Heart left ventricle (tissue), 16 donors: ENCODE measurements around the gene INTU. TPM values are rescaled to one million over a fixed set of nuclear protein-coding genes. Genes with fewer than 3 reads are reported as not detected.

Experiments used
- ATAC-seq, 4 donors: fragments of 200-7000 bp; cut with Tn5 transposase; one replicate each; pipeline ENCODE4 v1.9.1; 2020 to 2022; ENCODE audit warnings: moderate library complexity in 4 of 4, mild to moderate bottlenecking in 3 of 4, moderate number of reproducible peaks in 1 of 4
- DNase-seq, 5 donors: peaks; one replicate each; pipeline ENCODE4 v3.0.0-alpha.2; 2020
- H3K27ac ChIP-seq, 12 donors: fragments of 200-600 bp; sonication (generic) in 4 of 12; one replicate each; pipeline versions ENCODE4 v1.5.0 to v1.8.0; 2016 to 2022; ENCODE audit warnings: mild to moderate bottlenecking in 2 of 12
- H3K27me3 ChIP-seq, 9 donors: fragments of 200-600 bp; sonication (generic) in 2 of 9; one replicate each; pipeline versions ENCODE4 v1.5.1 to v1.8.0; 2016 to 2022; ENCODE audit warnings: mild to moderate bottlenecking in 3 of 9
- H3K36me3 ChIP-seq, 9 donors: fragments of 200-600 bp; sonication (generic) in 2 of 9; one replicate each; pipeline versions ENCODE4 v1.5.0 to v1.8.0; 2018 to 2022; ENCODE audit warnings: mild to moderate bottlenecking in 2 of 9
- H3K4me1 ChIP-seq, 12 donors: fragments of 200-600 bp; sonication (generic) in 4 of 12; one replicate each; pipeline versions ENCODE4 v1.5.0 to v1.8.0; 2016 to 2022; ENCODE audit warnings: mild to moderate bottlenecking in 3 of 12
- H3K4me3 ChIP-seq, 12 donors: fragments of 200-600 bp; sonication (generic) in 4 of 12; one replicate each; pipeline versions ENCODE4 v1.5.0 to v1.8.0; 2017 to 2022; ENCODE audit warnings: mild to moderate bottlenecking in 9 of 12, moderate library complexity in 4 of 12
- H3K9me3 ChIP-seq, 12 donors: fragments of 200-600 bp; sonication (generic) in 4 of 12; one replicate each; pipeline versions ENCODE4 v1.5.0 to v1.8.0; 2016 to 2022; ENCODE audit warnings: mild to moderate bottlenecking in 1 of 12
- CTCF ChIP-seq, 12 donors: fragments of 200-600 bp; sonication (generic) in 4 of 12; IDR thresholded peaks; one replicate each; pipeline versions ENCODE4 v1.5.0 to v1.8.0; 2018 to 2022; ENCODE audit warnings: antibody characterized with exemption in 12 of 12, mild to moderate bottlenecking in 5 of 12
- POLR2A ChIP-seq, 2 donors: fragments of 450-650 bp; IDR thresholded peaks; one replicate each; pipeline ENCODE4 v1.6.1; 2017; ENCODE audit warnings: antibody characterized with exemption in 2 of 2, mild to moderate bottlenecking in 2 of 2, moderate library complexity in 2 of 2
- WGBS, 4 donors: extraction: QIAGEN DNeasy Blood & Tissue Kit in 2 of 4; methylation state at CpG; one replicate each; pipeline versions ENCODE4 v1.1.5 to v1.1.7; 2013 to 2018; 5-methylcytosine and 5-hydroxymethylcytosine counted together
- intact Hi-C, 10 donors: fragments of 100-400 bp; cut with DNase I; formaldehyde crosslinking; loops; one replicate each; pipeline versions ENCODE4 v1.11.1 to v1.14.2; 2022
- polyA plus RNA-seq, 2 donors: library from polyadenylated mRNA; stranded (reverse); fragments of 200-250 nt; gene quantifications; one replicate each; pipeline ENCODE4 v1.2.3, GENCODE V29; 2013
- total RNA-seq, 9 donors: library from RNA; depleted of rRNA in 2 of 9; stranded (reverse); fragments of >200 nt in 2 of 9; fragmentation: NEBNext Ultra II Directional in 3 of 9; extraction: Animal tissue kit (Norgen Biotek cat#: 25700) in 3 of 9; gene quantifications; one replicate each; pipeline versions ENCODE4 v1.1.0 to v1.2.4, GENCODE V29; 2016 to 2023
- donor health status: ischemic (EF 13 %, LVEDD 7.1; RV severe dilation, severe dysfunction).
- donor health status: healthy with polysubstance abuse.
- donor health status: DM: no; HTN: yes; CAD: no.
- donor health status: DM: no; HTN: no; CAD: no.
- donor health status: ischemic (EF 25% LVEDD 6.9; RV normal size, moderate dysfunction).
- donor health status: ischemic (EF 25% LVEDD 5.7; RV mildly dilated, moderate dysfunction).
- donor health status: healthy.
- donor health status: DM: yes; HTN: yes; CAD: no.
- donor health status: ischemic (EF 35%, LVEDD 5.7; RV mildly dilated, moderate dysfunction).
- donor health status: nonischemic (EF 11% LVEDD 7.7; RV severe dilation, severe dysfunction).
- donor health status: DM: yes; HTN: yes; CAD: no.
- donor health status: PGD.
- donor health status: ischemic (EF 29% LVEDD 5.4; RV normal size, mild dysfunction).
- donor health status: nonischemic (EF 23%, LVEDD 6.1; RV moderate dilation, normal function).

Gene INTU
- total and polyA plus RNA-seq, 11 donors, result 1.6 to 7.6 (median 3.7) TPM

DNA sequence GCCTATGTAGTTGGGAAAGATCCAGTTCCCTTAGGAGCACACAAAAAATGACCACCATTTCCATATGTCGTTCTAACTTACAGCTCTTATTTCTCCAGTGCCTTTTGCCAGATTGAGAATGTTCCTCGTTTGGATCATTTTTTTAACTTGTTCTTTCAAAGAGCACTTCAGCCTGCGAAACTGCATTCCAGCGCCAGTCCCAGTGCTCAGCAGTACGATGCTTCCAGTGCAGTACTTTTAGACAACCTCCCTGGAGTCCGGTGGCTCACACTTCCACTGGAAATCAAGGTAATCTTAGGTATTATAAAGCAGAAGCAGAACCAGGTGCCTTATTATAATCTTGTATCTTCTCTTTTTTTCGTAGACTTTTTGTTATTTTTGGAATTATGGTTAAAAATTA lies 54.8 kb downstream of the INTU start:
- TF ChIP-seq POLR2A (IDR thresholded peaks at IDR 0.05) (no peak), CTCF (IDR thresholded peaks at IDR 0.05) (no peak)
- H3K4me1 ChIP-seq, result no peaks in the 10 kb centered on the region
- H3K27ac ChIP-seq, result no peak overlapping the region
- H3K9me3 ChIP-seq, result peaks cover 0 to 4% (median 0%) of the 10 kb centered on the region in 12 donors
- peaks cover 0 to 25% (median 4%) of the 10 kb centered on the region in 9 donors for H3K36me3 ChIP-seq
- WGBS, 4 donors, result 85 to 88% (median 86%) methylated on average over 7 of the region's 7 CpGs
- no peaks in the 10 kb centered on the region for H3K27me3 ChIP-seq
- DNase-seq, result no peak
- no peak overlapping the region for H3K4me3 ChIP-seq
- ATAC-seq, result no peak
- intact Hi-C loops, result no loop called here

GRCh38 chr4:127698789-127699200 lies 66.0 kb downstream of the INTU start:
- Histone ChIP-seq H3K27ac (no peak overlapping the region), H3K4me3 (no peak overlapping the region), H3K36me3 (peaks cover 0 to 11% (median 3%) of the 10 kb centered on the region in 9 donors), H3K4me1 (peaks cover 0 to 5% (median 0%) of the 10 kb centered on the region in 12 donors), H3K9me3 (peaks cover 0 to 17% (median 2%) of the 10 kb centered on the region in 12 donors), H3K27me3 (no peaks in the 10 kb centered on the region)
- ATAC-seq, result no peak
- no peak for DNase-seq
- no peak for TF ChIP-seq CTCF (IDR thresholded peaks at IDR 0.05)
- no peak for TF ChIP-seq POLR2A (IDR thresholded peaks at IDR 0.05)
- WGBS, 4 donors, result 93 to 97% (median 95%) methylated on average over 4 of the region's 4 CpGs
- intact Hi-C loops, result no loop called here

DNA sequence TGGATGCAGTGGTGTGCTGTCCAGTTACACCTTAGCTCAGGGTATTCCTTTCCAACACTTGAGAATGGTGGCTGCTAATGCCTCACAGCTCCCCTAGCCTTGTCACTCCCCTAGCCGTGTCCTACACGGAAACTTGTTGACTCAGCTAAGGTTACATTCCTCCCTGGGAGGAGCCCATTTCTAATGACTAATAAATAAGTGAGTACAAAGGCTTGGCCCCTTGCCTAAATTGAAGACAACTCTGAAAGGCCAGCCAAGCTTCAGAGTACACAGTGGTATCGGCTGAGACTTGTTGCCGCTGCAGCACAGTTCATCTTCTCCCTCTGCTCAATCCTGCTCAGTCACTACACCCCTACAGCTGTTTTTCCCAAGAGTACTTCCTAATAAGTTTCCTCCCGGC lies 76.2 kb downstream of the INTU start:
- TF ChIP-seq POLR2A (IDR thresholded peaks at IDR 0.05) (no peak), CTCF (IDR thresholded peaks at IDR 0.05) (no peak)
- H3K36me3 ChIP-seq, result peaks cover 0 to 54% (median 11%) of the 10 kb centered on the region in 9 donors
- intact Hi-C loops, result no loop called here
- DNase-seq, result peak in 1 of 5 donors; percentile 49
- H3K27ac ChIP-seq, result no peak overlapping the region
- no peak overlapping the region for H3K4me3 ChIP-seq
- ATAC-seq, result peak; percentile 77 to 94 (median 88)
- H3K9me3 ChIP-seq, result no peaks in the 10 kb centered on the region
- peaks cover 0 to 7% (median 0%) of the 10 kb centered on the region in 12 donors for H3K4me1 ChIP-seq
- 38 to 56% (median 44%) methylated on average over 5 of the region's 5 CpGs for WGBS, 4 donors
- no peaks in the 10 kb centered on the region for H3K27me3 ChIP-seq

DNA sequence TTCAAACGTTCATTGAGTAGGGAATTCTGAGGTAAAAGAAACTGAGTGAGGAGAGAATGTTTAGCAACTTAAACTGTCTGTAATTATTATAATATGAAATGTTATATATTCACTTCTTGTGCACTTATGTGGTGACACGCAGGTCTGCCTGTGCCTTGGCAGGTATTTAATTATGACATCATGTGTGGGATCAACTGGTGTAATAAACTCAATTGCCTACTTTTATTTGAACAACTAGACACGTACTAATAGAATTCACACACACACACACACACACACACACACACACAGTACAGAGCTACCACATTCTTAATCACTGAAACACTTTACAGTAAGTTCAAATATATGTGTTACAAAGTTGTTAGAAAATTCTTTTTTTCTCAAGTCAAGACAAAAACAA lies 76.7 kb downstream of the INTU start:
- TF ChIP-seq CTCF (IDR thresholded peaks at IDR 0.05), result no peak
- no peak for TF ChIP-seq POLR2A (IDR thresholded peaks at IDR 0.05)
- Histone ChIP-seq H3K4me1 (peaks cover 0 to 7% (median 0%) of the 10 kb centered on the region in 12 donors), H3K4me3 (no peak overlapping the region), H3K27ac (no peak overlapping the region), H3K27me3 (no peaks in the 10 kb centered on the region), H3K36me3 (peaks cover 0 to 51% (median 11%) of the 10 kb centered on the region in 9 donors), H3K9me3 (no peaks in the 10 kb centered on the region)
- no peak for ATAC-seq
- no peak for DNase-seq
- 77 to 84% (median 81%) methylated on average over 3 of the region's 3 CpGs for WGBS, 4 donors
- intact Hi-C loops, result no loop called here
